GM19438 (cell line): Measurements from ENCODE around the gene KIRREL3.

Experiments
- ATAC-seq: cut with Tn5 transposase; IDR thresholded peaks from one replicate; pipeline ENCODE4 v1.9.1; 2021; ENCODE audit warnings: low read depth; ENCODE audit not compliant: unreplicated experiment

KIRREL3 gene

GRCh38 chr11:126619516-126619915, 381.1 kb downstream of the KIRREL3 start:
- no peak for ATAC-seq

GRCh38 chr11:126615845-126616244, 384.7 kb downstream of the KIRREL3 start:
- ATAC-seq, result no peak

- ATAC-seq, result no peak
These were observed 387.3 kb downstream of the KIRREL3 start for GRCh38 chr11:126613272-126613671.

- no peak for ATAC-seq
These were observed 387.9 kb downstream of the KIRREL3 start for GRCh38 chr11:126612671-126613070.

GRCh38 chr11:126611438-126611837, 389.1 kb downstream of the KIRREL3 start:
- no peak for ATAC-seq

- no peak for ATAC-seq
These were observed 391.9 kb downstream of the KIRREL3 start for GRCh38 chr11:126608658-126609057.

- no peak for ATAC-seq
These were observed 392.6 kb downstream of the KIRREL3 start for GRCh38 chr11:126607776-126608541.

- no peak for ATAC-seq
These were observed 393.2 kb downstream of the KIRREL3 start for GRCh38 chr11:126607374-126607773.

- no peak for ATAC-seq
These were observed 394.1 kb downstream of the KIRREL3 start for GRCh38 chr11:126606484-126606883.

- ATAC-seq, result no peak
These were observed 396.1 kb downstream of the KIRREL3 start for GRCh38 chr11:126604461-126604860.

- no peak for ATAC-seq
These were observed 397.1 kb downstream of the KIRREL3 start for GRCh38 chr11:126603486-126603885.

- ATAC-seq, result no peak
These were observed 397.6 kb downstream of the KIRREL3 start for GRCh38 chr11:126602993-126603392.

GRCh38 chr11:126602349-126602940, 398.1 kb downstream of the KIRREL3 start:
- ATAC-seq, result no peak

- ATAC-seq, result no peak
These were observed 398.9 kb downstream of the KIRREL3 start for GRCh38 chr11:126601550-126602215.

GRCh38 chr11:126601136-126601535, 399.4 kb downstream of the KIRREL3 start:
- ATAC-seq, result no peak

GRCh38 chr11:126599217-126599897, 401.2 kb downstream of the KIRREL3 start:
- no peak for ATAC-seq

GRCh38 chr11:126598344-126599216, 402.0 kb downstream of the KIRREL3 start:
- ATAC-seq, result no peak

GRCh38 chr11:126597041-126597440, 403.5 kb downstream of the KIRREL3 start:
- no peak for ATAC-seq

- ATAC-seq, result no peak
These were observed 404.1 kb downstream of the KIRREL3 start for GRCh38 chr11:126596474-126596873.

- ATAC-seq, result no peak
These were observed 405.0 kb downstream of the KIRREL3 start for GRCh38 chr11:126595560-126595959.
